Peyer's patch (tissue), 4 donors: ENCODE data around the gene TIMM21. TPM values are rescaled to one million over a fixed set of nuclear protein-coding genes. Genes with fewer than 3 reads are reported as not detected.

Experiments
- DNase-seq, 3 donors: peaks; one replicate each; pipeline ENCODE4 v3.0.0-alpha.2; 2017 to 2019
- H3K27ac ChIP-seq, 4 donors: fragments of 200-600 bp; sonication (generic); one replicate each; pipeline ENCODE4 v1.5.1; 2016 to 2019
- H3K27me3 ChIP-seq, 2 donors: fragments of 200-600 bp; sonication (generic); one replicate each; pipeline ENCODE4 v1.5.1; 2019
- H3K36me3 ChIP-seq, 3 donors: fragments of 200-600 bp; sonication (generic); one replicate each; pipeline ENCODE4 v1.5.1; 2016 to 2019
- H3K4me1 ChIP-seq, 4 donors: fragments of 200-600 bp; sonication (generic); one replicate each; pipeline ENCODE4 v1.5.1; 2016 to 2019
- H3K4me3 ChIP-seq, 4 donors: fragments of 200-600 bp; sonication (generic); 1 replicate in 3 of 4; 2 replicates in 1 of 4; pipeline ENCODE4 v1.5.1; 2016 to 2019; ENCODE audit warnings: mild to moderate bottlenecking in 1 of 4
- H3K9me3 ChIP-seq, 4 donors: fragments of 200-600 bp; sonication (generic); one replicate each; pipeline ENCODE4 v1.5.1; 2016 to 2019; ENCODE audit warnings: mild to moderate bottlenecking in 1 of 4
- POLR2A ChIP-seq, 2 donors: fragments of 450-650 bp; IDR thresholded peaks; one replicate each; pipeline ENCODE4 v1.5.1; 2017; ENCODE audit warnings: antibody characterized with exemption in 2 of 2, mild to moderate bottlenecking in 2 of 2, moderate library complexity in 2 of 2
- total RNA-seq, 4 donors: library from RNA; depleted of rRNA; stranded (reverse); fragments of >200 nt; gene quantifications; one replicate each; pipeline ENCODE4 v1.1.0, GENCODE V29; 2016
- TF ChIP-seq, protein P1 (sequence below), 6 experiments: fragments of 450-650 bp in 4 of 6; fragments of 200-600 bp in 2 of 6; sonication (generic) in 1 of 6; IDR thresholded peaks; one replicate each; pipeline ENCODE4 v1.5.1; 2017 to 2019; ENCODE audit warnings: antibody characterized with exemption in 6 of 6, mild to moderate bottlenecking in 3 of 6, moderate library complexity in 1 of 6

Gene TIMM21
- total RNA-seq, 4 donors from 2014 or later: 15.9 to 36.3 (median 22.2) TPM

DNA sequence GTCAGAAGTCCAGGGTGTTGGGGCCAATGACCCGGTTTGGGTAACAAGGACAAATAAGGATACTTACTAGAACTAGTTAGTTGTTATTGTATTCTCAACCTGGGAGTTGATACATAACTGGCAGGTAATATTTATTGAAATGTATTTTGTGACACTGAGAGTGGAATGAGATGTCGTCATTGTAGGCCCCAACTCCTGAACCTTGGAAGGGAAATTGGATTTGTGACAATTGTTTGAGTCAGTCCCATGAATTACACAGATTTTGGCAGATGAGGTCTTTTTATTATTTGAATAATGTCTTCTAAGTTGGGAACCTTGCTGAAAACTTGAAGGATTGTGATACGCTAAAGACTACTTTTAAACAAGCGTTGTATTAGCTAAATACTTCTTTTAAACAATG lies 5.1 kb downstream of the TIMM21 start:
- TF ChIP-seq, protein P1, sequence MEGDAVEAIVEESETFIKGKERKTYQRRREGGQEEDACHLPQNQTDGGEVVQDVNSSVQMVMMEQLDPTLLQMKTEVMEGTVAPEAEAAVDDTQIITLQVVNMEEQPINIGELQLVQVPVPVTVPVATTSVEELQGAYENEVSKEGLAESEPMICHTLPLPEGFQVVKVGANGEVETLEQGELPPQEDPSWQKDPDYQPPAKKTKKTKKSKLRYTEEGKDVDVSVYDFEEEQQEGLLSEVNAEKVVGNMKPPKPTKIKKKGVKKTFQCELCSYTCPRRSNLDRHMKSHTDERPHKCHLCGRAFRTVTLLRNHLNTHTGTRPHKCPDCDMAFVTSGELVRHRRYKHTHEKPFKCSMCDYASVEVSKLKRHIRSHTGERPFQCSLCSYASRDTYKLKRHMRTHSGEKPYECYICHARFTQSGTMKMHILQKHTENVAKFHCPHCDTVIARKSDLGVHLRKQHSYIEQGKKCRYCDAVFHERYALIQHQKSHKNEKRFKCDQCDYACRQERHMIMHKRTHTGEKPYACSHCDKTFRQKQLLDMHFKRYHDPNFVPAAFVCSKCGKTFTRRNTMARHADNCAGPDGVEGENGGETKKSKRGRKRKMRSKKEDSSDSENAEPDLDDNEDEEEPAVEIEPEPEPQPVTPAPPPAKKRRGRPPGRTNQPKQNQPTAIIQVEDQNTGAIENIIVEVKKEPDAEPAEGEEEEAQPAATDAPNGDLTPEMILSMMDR (IDR thresholded peaks at IDR 0.05): no peak
- no peak for TF ChIP-seq POLR2A (IDR thresholded peaks at IDR 0.05)
- Histone ChIP-seq H3K27ac (no peak overlapping the region), H3K9me3 (no peaks in the 10 kb centered on the region), H3K4me3 (no peak overlapping the region), H3K36me3 (peaks cover 0 to 44% (median 0%) of the 10 kb centered on the region in 3 donors), H3K27me3 (no peaks in the 10 kb centered on the region), H3K4me1 (peaks cover 0 to 22% (median 2%) of the 10 kb centered on the region in 4 donors)
- no peak for DNase-seq

DNA sequence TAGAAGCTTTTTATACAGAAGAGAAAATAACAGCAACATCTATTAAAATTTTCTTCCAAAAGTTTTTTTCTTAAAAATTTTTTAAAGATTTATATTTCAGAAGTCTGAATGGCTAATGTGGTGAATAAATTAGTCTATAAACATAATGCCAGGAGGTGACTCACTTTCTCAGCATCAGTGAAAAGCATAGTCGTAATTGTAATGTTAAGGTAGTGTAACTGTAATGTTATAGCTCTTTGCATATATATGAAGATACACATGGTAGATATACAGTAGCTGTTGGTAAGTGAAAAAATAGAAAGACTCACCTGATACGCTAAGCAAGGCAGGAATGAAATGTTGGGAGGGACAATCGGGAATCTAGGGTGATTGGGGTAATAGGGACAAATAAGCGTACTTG lies 5.5 kb downstream of the TIMM21 start:
- Histone ChIP-seq H3K4me3 (no peak overlapping the region), H3K27ac (no peak overlapping the region), H3K9me3 (no peaks in the 10 kb centered on the region), H3K4me1 (peaks cover 0 to 22% (median 1%) of the 10 kb centered on the region in 4 donors), H3K27me3 (no peaks in the 10 kb centered on the region), H3K36me3 (peaks cover 0 to 48% (median 0%) of the 10 kb centered on the region in 3 donors)
- TF ChIP-seq, protein P1 (IDR thresholded peaks at IDR 0.05): no peak
- no peak for TF ChIP-seq POLR2A (IDR thresholded peaks at IDR 0.05)
- no peak for DNase-seq

DNA sequence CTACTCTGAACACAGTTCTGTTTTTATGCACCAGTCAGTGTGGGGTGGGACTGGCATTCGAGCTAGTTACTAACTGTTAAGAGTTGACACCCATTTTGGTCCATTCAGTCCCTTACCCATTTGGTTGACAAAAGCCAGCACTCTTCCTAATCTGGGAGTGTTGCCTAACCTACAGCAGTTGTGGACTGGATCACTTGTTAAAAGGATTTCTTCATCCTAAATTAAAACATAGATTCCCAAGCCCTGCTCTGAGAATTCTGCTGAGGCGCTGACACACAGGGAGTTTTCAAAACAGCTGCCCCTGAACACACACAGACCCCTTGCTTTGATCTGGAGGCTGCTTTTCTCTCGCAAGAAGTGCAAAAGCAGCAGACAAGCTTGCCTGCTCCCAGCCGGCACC lies 6.4 kb downstream of the TIMM21 start:
- TF ChIP-seq, protein P1 (IDR thresholded peaks at IDR 0.05): no peak
- no peak for TF ChIP-seq POLR2A (IDR thresholded peaks at IDR 0.05)
- no peak for DNase-seq
- Histone ChIP-seq H3K27me3 (no peaks in the 10 kb centered on the region), H3K4me3 (no peak overlapping the region), H3K4me1 (peaks cover 0 to 17% (median 0%) of the 10 kb centered on the region in 4 donors), H3K27ac (no peak overlapping the region), H3K9me3 (no peaks in the 10 kb centered on the region), H3K36me3 (peaks cover 0 to 56% (median 0%) of the 10 kb centered on the region in 3 donors)

DNA sequence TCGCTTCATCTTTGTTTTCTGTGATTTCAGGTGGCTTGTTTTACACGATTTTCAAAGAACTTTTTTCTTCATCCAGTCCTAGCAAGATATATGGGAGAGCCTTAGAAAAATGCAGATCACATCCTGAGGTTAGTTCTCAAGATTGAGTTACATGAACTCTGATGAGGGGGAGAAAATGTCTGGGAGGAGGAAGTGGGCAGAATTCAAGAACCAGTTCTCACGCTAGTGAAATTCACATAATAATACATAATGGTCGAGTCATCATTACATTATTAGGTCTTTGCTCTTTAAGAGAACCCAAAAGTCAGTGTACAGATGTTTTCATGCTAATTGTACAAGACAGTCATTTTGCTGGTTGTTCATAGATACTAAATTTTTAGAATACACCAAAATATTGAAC lies 7.0 kb downstream of the TIMM21 start:
- DNase-seq: no peak
- Histone ChIP-seq H3K9me3 (no peaks in the 10 kb centered on the region), H3K4me1 (peaks cover 0 to 12% (median 0%) of the 10 kb centered on the region in 4 donors), H3K27ac (no peak overlapping the region), H3K27me3 (no peaks in the 10 kb centered on the region), H3K4me3 (no peak overlapping the region), H3K36me3 (peaks cover 0 to 61% (median 0%) of the 10 kb centered on the region in 3 donors)
- TF ChIP-seq POLR2A (IDR thresholded peaks at IDR 0.05): no peak

DNA sequence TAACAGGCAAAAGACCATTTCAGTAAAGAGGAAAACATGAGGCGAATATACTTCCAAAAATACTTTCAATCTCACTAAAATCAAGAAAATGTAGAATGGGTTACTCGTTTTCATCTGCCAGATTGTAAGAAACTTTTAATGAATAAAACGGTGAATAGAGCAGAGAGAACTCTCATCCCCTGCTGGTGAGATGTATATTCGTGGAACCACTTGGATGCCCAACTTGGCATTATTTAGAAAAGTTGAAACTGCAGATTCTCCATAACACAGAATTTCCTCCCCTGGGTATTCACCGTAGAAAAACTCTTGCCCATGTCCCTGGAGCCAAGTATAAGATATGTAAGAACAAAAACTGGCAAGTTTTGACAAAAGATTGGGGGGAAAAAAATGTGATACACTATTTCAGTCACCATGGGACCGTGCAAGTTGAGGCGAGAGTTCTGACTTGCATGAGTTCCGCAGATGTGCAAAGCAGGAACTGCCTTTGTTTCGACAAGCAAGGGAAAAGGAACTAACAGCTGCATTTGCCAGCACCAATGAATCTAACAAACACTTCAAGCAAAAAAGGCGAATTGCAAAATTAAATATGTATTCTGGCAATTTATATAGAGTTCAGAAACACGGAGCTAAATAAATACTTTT lies 14.8 kb downstream of the TIMM21 start:
- Histone ChIP-seq H3K4me1 (no peaks in the 10 kb centered on the region), H3K27me3 (no peaks in the 10 kb centered on the region), H3K27ac (no peak overlapping the region), H3K4me3 (no peak overlapping the region), H3K9me3 (no peaks in the 10 kb centered on the region), H3K36me3 (peaks cover 0 to 27% (median 0%) of the 10 kb centered on the region in 3 donors)
- TF ChIP-seq, protein P1 (IDR thresholded peaks at IDR 0.05): no peak
- no peak for TF ChIP-seq POLR2A (IDR thresholded peaks at IDR 0.05)
- no peak for DNase-seq

DNA sequence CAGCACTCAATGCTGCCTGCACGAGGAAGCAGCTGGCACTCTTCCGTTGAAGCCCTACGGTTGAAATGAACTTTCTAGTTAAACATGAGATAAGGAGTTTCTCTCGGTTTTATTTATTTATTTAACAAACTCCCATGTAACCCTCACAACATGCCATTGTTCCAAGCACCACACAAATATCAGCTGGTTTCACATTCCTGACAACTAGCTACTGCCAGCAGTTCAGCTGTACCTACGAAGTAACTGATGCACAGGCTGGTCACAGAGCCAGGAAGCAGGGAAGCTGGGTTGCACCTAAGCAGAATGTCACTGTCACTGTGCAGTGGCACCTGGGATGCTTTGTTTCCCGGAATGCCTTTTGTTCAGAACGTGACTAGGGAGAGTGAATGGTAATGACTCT lies 18.1 kb downstream of the TIMM21 start:
- no peak overlapping the region for H3K4me3 ChIP-seq
- H3K36me3 ChIP-seq: no peaks in the 10 kb centered on the region
- H3K27me3 ChIP-seq: no peaks in the 10 kb centered on the region
- no peaks in the 10 kb centered on the region for H3K9me3 ChIP-seq
- no peak for TF ChIP-seq POLR2A (IDR thresholded peaks at IDR 0.05)
- TF ChIP-seq, protein P1 (IDR thresholded peaks at IDR 0.05): no peak
- DNase-seq: no peak
- no peak overlapping the region for H3K27ac ChIP-seq
- H3K4me1 ChIP-seq: no peaks in the 10 kb centered on the region
